HG03097 (cell line): ENCODE results near the gene ZNF823.
A peak's percentile ranks its signal among the peaks of the same experiment; 100 is the strongest.

Experiments used
- ATAC-seq: cut with Tn5 transposase; IDR thresholded peaks from one replicate; pipeline ENCODE4 v1.9.1; 2021; ENCODE audit not compliant: unreplicated experiment, low FRiP score

The ZNF823 gene

DNA sequence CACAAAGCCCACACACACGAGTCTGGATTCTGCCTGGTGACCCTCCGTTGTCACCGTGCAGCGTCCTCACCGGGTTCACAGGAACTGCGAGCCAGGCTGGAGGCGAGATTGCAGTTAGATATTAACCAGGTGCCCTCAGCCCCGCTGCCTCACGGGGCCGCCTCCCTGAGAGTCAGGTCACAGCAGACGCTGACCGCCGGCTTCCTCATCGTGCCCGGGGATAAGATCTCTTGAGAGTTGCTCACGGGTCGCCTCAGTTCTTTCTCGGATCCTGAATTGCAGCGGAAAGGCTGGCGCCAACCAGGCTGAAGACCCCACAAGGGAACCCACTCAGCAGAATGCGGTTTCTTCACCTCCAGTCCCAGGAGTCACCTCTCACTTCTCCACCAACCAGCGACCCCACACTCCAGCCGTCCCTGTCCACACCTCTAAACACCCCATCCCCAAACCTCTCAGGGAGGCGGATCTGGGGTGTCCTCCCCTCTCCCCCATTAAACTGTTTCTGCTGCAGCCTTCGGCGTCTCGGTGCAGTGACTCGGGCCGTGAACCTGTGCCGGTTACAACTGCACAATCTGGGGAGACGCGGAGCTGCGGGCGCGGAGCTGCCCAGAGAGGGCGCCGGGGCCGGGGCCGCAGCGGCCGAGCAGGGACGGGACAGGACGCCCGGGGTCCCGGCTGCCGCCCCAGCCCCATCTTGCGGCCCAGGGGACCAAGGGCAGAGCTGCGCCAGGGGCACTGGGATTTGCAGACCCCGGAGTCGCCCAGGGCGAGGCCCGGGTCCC lies 591 bp downstream of the ZNF823 start:
- peak; percentile 32 for ATAC-seq

DNA sequence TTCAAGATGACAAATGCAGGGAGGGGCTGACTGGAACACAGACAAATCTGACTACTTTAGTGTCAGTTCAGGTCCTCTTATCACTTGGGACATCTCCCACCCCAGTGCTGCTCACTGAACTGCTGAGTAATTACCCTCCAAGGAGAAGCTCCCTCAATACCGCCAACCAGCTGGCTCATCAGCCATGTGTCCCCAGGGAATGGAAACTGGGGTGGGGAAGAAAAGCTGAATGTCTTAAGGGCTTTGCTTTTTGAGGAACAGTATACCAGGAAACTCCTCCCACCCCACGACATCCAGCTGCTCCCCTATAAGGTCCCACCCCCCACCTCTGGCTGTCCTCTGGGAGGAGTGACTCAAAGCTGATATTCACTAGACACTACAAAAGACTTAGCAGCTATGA lies 2.0 kb downstream of the ZNF823 start:
- no peak for ATAC-seq

DNA sequence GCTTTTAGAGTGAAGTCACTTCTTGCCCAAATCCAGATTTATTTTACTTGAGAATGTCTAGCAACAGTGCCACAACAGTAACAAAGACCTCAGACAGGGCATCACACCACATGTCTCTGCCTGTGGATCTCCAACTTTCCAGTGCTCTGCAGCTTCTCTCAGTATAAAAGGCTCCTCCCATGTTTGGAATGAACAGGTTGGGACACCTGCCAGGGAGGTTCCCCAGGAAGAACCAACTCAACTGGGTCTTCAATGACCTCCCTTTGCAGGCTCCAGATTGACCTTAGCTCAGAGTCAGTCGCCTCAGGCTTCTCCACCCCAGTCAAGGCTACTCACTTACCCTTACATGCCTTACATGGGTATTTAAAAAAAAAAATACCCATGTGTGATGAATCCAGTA lies 3.4 kb downstream of the ZNF823 start:
- ATAC-seq: no peak

DNA sequence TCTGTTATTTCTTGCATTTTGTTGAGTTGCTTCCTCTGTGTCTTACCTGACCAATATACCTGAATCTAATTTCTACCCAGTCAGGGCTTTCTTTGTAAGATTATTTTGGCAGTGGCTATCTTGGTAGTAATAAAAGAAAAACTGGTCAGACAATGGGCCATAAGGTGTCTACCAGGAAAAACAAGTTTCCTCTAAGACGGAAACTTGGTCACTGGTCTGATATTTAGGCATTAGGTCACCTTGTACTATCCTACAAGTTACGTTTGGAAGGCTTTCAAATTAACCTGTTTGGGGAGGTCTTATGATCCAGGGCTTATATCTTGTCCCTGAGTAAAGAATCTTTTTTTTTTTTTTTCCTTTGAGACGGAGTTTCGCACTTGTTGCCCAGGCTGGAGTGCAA lies 9.2 kb downstream of the ZNF823 start:
- ATAC-seq: no peak

DNA sequence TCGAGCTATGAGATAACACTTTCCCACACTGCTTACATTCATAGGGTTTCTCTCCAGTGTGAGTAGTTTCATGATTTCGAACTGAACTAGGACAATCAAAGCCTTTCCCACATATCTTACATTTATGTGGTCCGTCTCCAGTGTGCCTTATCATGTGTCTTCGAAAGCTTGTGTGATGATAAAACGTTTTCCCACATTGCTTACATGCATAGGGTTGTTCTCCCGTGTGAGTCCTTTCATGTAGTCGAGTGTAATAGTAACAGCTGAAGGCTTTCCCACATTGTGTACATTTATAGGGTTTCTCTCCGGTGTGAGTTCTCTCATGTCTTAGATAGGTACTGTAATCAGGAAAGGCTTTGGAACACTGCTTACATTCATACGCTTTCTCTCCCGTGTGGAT lies 16.3 kb downstream of the ZNF823 start:
- ATAC-seq: no peak

DNA sequence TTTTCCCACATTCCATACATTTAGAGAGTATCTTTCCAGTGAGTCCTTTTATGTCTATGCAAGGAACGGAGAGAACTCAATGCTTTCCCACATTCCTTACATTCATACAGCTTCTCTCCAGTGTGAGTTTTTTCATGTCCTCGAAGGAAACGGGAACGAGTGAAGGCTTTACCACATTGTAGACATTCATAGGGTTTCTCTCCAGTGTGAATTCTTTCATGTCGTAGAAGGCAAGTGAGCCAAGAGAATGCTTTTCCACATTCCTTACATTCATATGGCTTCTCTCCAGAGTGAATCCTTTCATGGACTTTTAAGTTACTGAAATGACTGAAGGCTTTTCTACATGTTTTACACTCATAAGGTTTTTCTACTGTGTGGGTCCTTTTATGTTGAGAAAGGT lies 17.1 kb downstream of the ZNF823 start:
- ATAC-seq: no peak

GRCh38 chr19:11710313-11710712 lies 28.4 kb downstream of the ZNF823 start:
- ATAC-seq: no peak

- ATAC-seq: no peak
These were observed 30.3 kb downstream of the ZNF823 start for GRCh38 chr19:11708457-11708856.

DNA sequence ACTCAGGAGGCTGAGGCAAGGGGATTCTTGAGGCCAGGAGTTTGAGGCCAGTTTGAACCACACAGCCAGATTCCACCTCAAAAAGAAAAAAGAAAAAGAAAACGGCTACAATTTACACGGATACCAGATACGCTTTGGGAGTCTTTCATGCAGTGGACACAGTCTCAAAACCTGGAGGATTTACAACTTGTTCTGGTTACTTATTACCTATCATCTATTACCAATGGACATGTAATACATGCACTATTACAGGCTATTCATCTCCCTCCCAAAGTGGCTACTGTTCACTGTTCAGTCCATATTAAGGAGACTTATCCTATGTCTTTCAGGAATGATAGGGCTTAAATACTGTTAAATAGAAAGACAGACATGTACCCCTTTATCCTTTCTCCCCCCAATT lies 33.3 kb downstream of the ZNF823 start:
- ATAC-seq: no peak

DNA sequence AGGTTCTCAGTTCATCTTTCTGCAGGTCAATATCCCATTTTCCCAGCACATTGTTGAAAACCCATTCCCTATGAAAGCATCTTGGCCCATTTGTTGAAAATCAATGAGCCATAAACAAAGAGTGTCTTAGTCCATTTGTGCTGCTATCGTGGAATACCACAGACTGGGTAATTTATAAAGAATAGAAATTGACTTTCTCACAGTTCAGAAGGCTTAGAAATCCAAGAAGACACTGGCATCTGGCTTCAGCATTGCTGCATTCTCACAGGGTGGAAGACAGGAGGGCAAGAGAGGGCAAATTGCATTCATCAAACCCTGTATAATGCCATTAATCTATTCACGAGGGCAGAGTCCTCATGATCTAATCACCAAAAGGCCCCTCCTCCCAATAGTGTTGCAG lies 34.1 kb downstream of the ZNF823 start:
- no peak for ATAC-seq

DNA sequence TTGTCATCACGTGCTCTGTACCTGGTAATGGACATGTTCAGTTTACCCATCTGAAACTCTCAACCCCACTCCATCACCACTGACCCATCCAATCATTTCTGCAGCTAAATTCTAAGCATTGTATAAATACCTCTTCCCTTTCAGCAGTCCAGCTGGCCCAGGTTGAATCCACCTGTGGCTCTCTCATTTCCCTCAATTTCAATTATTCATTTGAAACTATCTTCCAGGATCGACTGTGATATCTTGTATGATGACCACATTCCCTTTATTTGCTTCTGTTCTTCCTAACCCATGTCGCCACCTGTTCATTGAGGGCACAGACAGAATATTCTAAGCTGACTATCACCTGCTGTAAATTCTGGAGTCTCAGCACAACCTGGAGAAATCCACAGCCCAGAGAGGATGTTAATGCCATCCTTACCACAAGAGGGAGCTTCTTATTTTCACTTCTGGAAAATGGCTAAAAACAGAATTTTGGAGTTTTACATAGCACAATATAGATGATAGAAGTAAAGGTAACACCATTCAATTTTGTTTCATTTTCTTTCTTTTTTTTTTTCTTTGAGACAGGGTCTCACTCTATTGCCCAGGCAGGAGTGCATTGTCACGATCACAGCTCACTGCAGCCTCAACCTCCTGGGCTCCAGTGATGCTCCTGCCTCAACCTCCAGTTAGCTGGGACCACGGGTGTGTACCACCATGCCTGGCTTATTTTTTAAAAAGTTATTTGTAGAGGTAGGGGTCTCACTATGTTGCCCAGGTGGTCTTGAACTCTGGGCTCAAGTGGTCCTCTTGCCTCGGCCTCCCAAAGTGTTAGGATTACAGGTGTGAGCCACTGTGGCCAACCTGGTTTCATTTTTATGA lies 38.6 kb downstream of the ZNF823 start:
- ATAC-seq: no peak

DNA sequence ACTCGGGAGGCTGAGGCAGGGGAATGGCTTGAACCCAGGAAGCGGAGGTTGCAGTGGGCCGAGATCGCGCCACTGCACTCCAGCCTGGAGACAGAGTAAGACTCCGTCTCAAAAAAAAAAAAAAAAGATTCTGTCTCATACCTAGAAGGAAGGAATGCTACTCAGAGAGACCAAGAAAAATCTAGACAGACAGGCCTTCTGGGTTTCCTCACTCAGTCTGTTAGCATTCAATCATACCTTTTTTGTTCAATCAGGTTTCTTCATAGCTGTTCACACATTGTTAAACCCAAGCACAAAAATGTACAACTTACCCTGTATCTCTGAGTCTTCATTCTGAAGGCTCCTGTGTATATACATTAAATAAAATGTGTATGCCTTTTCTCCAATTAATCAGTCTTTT lies 40.5 kb downstream of the ZNF823 start:
- no peak for ATAC-seq

- no peak for ATAC-seq
These were observed 41.4 kb downstream of the ZNF823 start for GRCh38 chr19:11697284-11697855.

DNA sequence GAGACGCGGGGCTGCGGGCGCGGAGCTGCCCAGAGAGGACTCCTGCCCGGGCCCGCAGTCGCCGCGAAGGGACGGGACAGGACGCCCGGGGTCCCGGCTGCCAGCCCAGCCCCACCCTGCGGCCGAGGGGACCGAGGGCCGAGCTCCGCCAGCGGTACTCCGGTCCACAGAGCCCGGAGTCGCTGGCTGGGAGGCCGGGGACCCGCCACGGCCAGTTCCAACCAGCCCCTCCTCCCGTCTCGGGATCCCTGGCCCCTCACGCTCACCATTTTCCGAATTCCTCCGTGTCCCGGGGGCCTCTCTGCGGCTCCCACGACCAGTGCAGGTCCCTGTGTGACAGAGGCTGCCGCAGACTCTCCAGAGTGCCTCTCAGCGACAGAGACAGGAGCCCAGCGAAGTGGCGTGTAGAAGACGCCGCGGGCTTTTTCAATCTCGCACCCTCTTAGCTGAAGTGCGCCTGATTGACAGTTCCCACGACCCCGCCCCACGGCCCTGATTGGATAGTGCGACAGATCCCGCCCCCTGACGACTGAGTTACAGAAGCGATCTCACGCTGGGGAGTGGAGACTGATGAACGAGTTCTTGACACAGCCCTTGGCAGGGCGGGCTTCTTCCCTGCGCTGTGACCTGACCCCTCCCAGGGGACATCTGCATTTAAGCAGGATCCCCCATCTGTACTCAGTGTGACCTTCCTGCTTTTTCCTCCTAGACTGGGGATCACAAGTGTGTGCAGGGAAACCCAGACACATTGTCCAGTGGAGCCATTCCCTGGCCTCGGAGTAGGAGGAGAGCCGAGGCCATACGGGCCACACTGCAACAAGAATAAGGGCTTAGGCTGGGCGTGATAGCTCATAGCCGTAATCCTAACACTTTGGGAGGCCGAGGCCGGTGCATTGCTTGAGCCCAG lies 44.0 kb downstream of the ZNF823 start:
- peak; percentile 85 for ATAC-seq

GRCh38 chr19:11693505-11694499 lies 44.9 kb downstream of the ZNF823 start:
- no peak for ATAC-seq

DNA sequence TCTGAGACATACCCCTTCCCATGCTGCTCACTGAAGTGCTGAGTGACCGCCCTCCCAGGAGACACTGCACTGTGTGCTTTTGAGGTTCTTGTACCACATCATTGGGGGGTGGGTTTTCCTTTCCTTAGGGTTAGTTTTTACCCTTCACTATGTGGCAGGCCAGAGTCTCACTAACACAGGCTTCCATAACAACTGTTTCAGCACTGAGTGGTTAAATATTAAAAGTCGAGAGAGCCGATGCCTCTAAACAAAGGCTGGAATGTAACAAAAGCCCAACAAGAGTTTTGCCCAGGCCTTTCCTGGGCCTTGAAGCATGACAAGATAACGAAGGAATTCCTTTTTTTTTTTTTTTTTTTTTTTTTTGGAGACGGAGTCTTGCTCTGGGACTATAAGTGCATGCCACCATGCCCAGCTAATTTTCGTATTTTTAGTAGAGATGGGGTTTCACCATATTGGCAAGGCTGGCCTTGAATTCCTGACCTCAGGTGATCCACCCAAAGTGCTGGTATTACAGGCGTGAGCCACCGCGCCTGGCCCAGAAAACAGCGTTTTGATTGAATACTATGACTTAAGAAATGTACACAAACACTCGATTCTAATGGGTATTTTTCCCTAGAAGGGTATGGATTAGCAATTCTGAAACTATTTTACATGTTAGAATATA lies 46.5 kb downstream of the ZNF823 start:
- no peak for ATAC-seq

GRCh38 chr19:11685676-11686650 lies 52.8 kb downstream of the ZNF823 start:
- no peak for ATAC-seq
